Activated CD4-positive, alpha-beta T cell treated with anti-CD3 and anti-CD28 coated beads, Interleukin-2, amount 50 U/mL, for 24 hours (primary cell): ENCODE data around the gene CELF5.
"Not testable (repeated sequence)": the region's sequence is repeated elsewhere in the genome, so short reads cannot be mapped to it uniquely, and the experiment has no call there.

Experiments used
- DNase-seq, 2 donors: peaks; one replicate each; pipeline ENCODE4 v3.0.0-alpha.2; 2020; ENCODE audit warnings: low read depth in 1 of 2, low spot score in 1 of 2

Gene CELF5

GRCh38 chr19:3289971-3290569 is 65.6 kb downstream of the CELF5 start:
- DNase-seq: no peak

DNA sequence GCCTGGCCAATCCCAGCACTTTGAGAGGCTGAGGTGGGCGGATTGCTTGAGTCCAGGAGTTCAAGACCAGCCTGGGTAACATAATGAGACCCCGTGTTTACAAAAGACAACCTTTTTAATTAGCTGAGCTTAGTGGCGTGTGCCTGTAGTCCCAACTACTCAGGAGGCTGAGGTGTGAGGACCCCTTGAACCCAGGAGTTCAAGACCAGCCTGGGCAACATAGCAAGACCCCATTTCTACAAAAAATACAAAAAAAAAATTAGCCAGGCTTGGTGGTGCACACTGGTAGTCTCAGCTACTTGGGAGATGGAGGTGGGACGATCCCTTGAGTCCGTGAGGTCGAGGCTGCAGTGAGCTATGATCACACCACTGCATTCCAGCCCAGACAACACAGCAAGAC is 66.4 kb downstream of the CELF5 start:
- DNase-seq: not testable (repeated sequence)

- no peak for DNase-seq
Measured at GRCh38 chr19:3291644-3292043, 67.2 kb downstream of the CELF5 start.

DNA sequence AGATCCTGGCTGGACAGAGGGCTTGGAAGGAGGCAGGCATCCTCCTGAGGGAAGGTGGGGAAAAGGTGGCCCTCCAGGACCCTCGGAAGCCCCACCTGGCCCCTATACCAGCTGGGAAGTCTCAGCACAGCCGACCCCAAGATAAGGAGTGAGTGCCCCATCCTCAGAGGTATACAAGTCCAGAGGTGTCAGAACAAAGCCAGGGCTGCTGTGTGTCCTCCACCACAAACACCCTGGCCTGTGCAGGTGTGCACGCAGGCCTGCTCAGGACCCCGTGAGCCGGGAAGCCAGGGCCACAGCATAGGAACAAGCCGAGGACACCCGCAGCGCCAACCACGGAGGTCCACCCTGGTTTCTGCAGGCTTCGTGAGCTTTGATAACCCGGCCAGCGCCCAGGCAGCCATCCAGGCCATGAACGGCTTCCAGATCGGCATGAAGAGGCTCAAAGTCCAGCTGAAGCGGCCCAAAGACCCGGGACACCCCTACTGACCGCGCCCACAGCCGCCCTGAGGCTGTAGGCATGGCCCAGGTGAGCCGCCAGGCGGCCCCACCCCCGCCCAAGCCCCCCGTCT is 68.6 kb downstream of the CELF5 start:
- DNase-seq: no peak

- no peak for DNase-seq
Measured at GRCh38 chr19:3293560-3293959, 69.1 kb downstream of the CELF5 start.

GRCh38 chr19:3294080-3294850 is 69.8 kb downstream of the CELF5 start:
- DNase-seq: no peak

- DNase-seq: no peak
Measured at GRCh38 chr19:3295581-3295980, 71.1 kb downstream of the CELF5 start.

- no peak for DNase-seq
Measured at GRCh38 chr19:3296034-3296433, 71.6 kb downstream of the CELF5 start.

GRCh38 chr19:3296446-3296845 is 72.0 kb downstream of the CELF5 start:
- DNase-seq: no peak

- DNase-seq: no peak
Measured at GRCh38 chr19:3298853-3299449, 74.5 kb downstream of the CELF5 start.

DNA sequence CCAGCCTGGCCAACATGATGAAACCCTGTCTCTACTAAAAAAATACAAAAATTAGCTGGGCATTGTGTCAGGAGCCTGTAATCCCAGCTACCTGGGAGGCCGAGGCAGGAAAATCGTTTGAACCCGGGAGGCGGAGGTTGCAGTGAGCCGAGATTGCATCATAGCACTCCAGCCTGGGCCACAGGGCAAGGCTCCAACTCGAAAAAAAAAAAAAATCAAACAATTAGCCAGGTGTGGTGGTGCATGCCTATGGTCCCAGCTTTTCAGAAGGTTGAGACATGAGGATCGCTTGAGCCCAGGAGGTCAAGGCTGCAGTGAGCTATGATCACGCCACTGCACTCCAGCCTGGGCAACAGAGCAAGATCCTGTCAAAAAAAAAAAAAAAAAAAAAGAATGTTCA is 76.1 kb downstream of the CELF5 start:
- DNase-seq: not testable (repeated sequence)

GRCh38 chr19:3302755-3303154 is 78.3 kb downstream of the CELF5 start:
- no peak for DNase-seq

DNA sequence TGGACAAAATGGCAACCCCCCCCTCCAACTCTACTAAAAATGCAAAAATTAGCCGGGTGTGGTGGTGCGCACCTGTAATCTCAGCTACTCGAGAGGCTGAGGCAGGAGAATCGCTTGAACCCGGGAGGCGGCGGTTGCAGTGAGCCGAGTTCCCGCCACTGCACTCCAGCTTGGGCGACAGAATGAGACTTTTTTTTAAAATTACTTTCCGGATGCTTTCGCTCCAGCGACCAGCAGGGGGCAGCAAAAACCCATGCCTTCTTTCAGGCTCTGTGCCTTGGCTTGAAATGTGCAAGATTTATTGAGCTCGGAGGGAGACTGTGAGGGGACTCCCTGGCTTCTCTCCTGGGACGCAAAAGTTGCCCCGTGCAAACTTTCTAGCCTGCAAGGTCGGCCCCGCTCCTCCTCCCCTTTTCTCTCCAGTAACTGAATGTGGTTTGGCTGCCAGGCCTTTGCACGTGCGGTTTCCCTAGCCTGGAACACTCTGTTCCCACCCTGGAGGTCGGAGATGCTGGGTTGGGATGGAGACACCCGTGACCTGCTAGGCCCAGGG is 80.5 kb downstream of the CELF5 start:
- DNase-seq: peak; percentile 65 to 67

DNA sequence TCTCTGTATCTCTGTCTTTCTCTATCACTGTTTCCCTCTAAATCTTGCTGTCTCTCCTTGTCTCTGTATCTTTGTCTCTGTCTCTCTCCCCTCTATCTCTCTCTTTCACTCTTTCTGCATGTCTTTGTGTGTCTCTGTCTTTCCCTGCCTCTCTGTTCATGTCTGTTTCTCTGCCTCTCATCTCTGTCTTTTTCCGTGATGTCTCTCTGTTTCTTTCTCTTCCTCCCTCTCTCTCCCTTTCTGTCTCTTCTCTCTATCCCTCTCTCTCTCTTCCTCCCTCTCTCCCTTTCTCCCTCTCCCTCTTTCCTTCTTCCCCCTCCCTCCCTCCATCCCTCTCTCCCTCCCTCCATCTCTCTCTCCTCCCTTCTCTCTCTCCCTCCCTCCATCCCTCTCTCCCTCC is 85.3 kb downstream of the CELF5 start:
- DNase-seq: no peak

DNA sequence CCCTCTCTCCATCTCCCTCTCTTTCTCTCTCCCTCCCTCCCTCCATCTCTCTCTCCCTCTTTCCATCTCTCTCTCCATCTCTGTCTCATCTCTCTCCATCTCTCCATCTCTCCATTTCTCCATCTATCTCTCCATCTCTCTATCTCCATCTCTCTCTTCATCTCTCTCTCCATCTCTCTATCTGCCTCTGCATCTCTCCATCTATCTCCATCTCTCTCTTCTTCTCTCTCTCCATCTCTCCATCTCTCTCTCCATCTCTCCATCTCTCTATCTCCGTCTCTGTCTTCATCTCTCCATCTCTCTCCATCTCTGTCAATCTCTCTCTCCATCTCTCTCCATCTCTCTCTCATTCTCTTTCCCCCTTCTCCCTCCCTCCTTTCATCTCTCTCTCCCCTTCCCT is 85.8 kb downstream of the CELF5 start:
- no peak for DNase-seq

- DNase-seq: no peak
Measured at GRCh38 chr19:3310711-3311110, 86.2 kb downstream of the CELF5 start.

- no peak for DNase-seq
Measured at GRCh38 chr19:3313199-3313575, 88.7 kb downstream of the CELF5 start.

GRCh38 chr19:3314962-3315675 is 90.7 kb downstream of the CELF5 start:
- DNase-seq: no peak

DNA sequence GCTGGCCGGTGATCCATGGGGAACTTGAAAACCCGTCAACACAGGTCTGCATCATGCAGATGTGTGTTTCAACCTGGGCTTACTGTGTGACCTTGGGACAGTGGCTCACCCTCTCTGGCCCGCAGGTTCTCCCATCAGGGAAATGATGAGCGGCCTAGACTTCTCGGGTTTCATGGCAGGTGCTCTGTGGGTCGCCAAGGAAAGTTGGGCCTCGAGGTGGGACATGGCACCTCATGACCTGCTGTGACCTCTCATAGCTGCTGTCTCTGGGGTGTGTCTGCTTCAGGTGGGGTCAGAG is 91.2 kb downstream of the CELF5 start:
- DNase-seq: no peak

DNA sequence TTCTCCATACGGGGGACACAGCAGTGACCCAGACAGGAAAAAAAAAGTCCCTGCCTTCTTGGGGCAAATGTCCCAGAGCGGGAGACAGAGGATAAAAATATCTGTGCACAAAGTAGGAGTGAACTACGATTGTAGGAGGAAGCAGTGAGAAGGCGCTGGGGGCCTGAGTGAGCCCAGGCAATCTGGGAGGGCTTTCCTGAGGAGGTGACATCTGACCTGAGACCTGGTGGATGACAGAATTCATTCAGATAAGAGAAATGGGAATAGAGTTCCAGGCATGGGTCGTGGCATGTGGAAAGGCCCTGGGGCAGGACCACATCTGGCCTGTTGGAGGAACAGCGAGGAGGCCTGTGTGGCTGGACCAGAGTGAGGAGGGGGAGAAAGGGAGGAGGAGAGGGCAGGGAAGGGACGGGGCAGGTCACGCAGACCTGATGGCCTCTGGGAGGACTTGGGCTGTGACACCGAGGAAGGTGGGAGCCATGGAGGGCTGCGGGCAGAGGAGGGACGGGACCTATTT is 91.7 kb downstream of the CELF5 start:
- DNase-seq: no peak

GRCh38 chr19:3316659-3317207 is 92.3 kb downstream of the CELF5 start:
- no peak for DNase-seq
